Neural cell (in vitro differentiated cells): ENCODE measurements around the gene IKZF4. TPM values are rescaled to one million over a fixed set of nuclear protein-coding genes. Genes with fewer than 3 reads are reported as not detected.
"Not testable (repeated sequence)": the region's sequence is repeated elsewhere in the genome, so short reads cannot be mapped to it uniquely, and the experiment has no call there.

Experiments used
- H2AFZ ChIP-seq: fragments of 200-600, 300-800 bp; sonication (generic), shearing (Covaris generic); 2 replicates; pipeline ENCODE4 v1.6.0; 2014; ENCODE audit warnings: low read depth, mild to moderate bottlenecking, antibody characterized with exemption, low read length, moderate library complexity
- H3F3A ChIP-seq: fragments of 200-600 bp; shearing (Covaris generic); 2 replicates; pipeline ENCODE4 v1.6.1; 2016; ENCODE audit warnings: mild to moderate bottlenecking, moderate library complexity, mixed read lengths, antibody characterized with exemption, low read length; ENCODE audit not compliant: insufficient read depth, poor library complexity, severe bottlenecking
- H3K27ac ChIP-seq: fragments of 200-600, 300-800 bp; sonication (generic), shearing (Covaris generic); 2 replicates; pipeline ENCODE4 v1.5.1; 2014; ENCODE audit warnings: mild to moderate bottlenecking, low read length, moderate library complexity
- H3K27me3 ChIP-seq: fragments of 300-800, 200-600 bp; sonication (generic), shearing (Covaris generic); 2 replicates; pipeline ENCODE4 v1.6.0; 2014; ENCODE audit warnings: mild to moderate bottlenecking, low read depth, low read length, moderate library complexity; ENCODE audit not compliant: insufficient read depth
- H3K36me3 ChIP-seq: fragments of 300-800, 200-600 bp; sonication (generic), shearing (Covaris generic); 2 replicates; pipeline ENCODE4 v1.5.1; 2014; ENCODE audit warnings: mild to moderate bottlenecking, antibody characterized with exemption, low read length, moderate library complexity; ENCODE audit not compliant: insufficient read depth
- H3K4me2 ChIP-seq: fragments of 300-800, 200-600 bp; sonication (generic), shearing (Covaris generic); 2 replicates; pipeline ENCODE4 v1.6.0; 2014; ENCODE audit warnings: mild to moderate bottlenecking, low read length
- H3K4me3 ChIP-seq: fragments of 300-800, 200-600 bp; sonication (generic), shearing (Covaris generic); 2 replicates; pipeline ENCODE4 v1.5.1; 2014; ENCODE audit warnings: mild to moderate bottlenecking, low read length, moderate library complexity
- H3K79me2 ChIP-seq: fragments of 200-600 bp; shearing (Covaris generic); replicated peaks from 2 replicates; pipeline ENCODE4 v1.6.0; 2014; ENCODE audit warnings: mild to moderate bottlenecking, low read length, moderate library complexity; ENCODE audit not compliant: insufficient read depth
- H3K9ac ChIP-seq: fragments of 300-800, 200-600 bp; sonication (generic), shearing (Covaris generic); 2 replicates; pipeline ENCODE4 v1.6.1; 2016; ENCODE audit warnings: mild to moderate bottlenecking, low read length, mixed read lengths
- H3K9me2 ChIP-seq: fragments of 200-600 bp; shearing (Covaris generic); 2 replicates; pipeline ENCODE4 v1.6.1; 2016; ENCODE audit warnings: mild to moderate bottlenecking, low read length, mixed read lengths; ENCODE audit not compliant: insufficient read depth
- H3K9me3 ChIP-seq: fragments of 200-600, 300-800 bp; sonication (generic), shearing (Covaris generic); 2 replicates; pipeline ENCODE4 v1.6.1; 2016; ENCODE audit warnings: mild to moderate bottlenecking, mixed run types, low read length, moderate library complexity, mixed read lengths
- H4K20me1 ChIP-seq: fragments of 200-600 bp; shearing (Covaris generic); 2 replicates; pipeline ENCODE4 v1.6.1; 2016; ENCODE audit warnings: mild to moderate bottlenecking, mixed run types; ENCODE audit not compliant: insufficient read depth
- CTCF ChIP-seq: fragments of 450-650 bp; IDR thresholded peaks from 2 replicates; pipeline ENCODE4 v1.5.1; 2014; ENCODE audit warnings: antibody characterized with exemption, mild to moderate bottlenecking, moderate library complexity; ENCODE audit not compliant: poor library complexity, severe bottlenecking
- EP300 ChIP-seq: fragments of 450-650 bp; conservative IDR thresholded peaks from 2 replicates; pipeline ENCODE4 v1.6.1; 2014; ENCODE audit warnings: antibody characterized with exemption, mild to moderate bottlenecking, moderate library complexity; ENCODE audit not compliant: poor library complexity, severe bottlenecking
- EZH2 ChIP-seq: fragments of 200-600, 300-800 bp; shearing (Covaris generic), sonication (generic); IDR thresholded peaks from 2 replicates; pipeline ENCODE4 v1.6.1; 2014; ENCODE audit warnings: antibody characterized with exemption, low read length, borderline replicate concordance, mild to moderate bottlenecking; ENCODE audit not compliant: insufficient read depth, poor library complexity, severe bottlenecking
- MXI1 ChIP-seq: fragments of 450-650 bp; conservative IDR thresholded peaks from 2 replicates; pipeline ENCODE4 v1.6.1; 2014; ENCODE audit warnings: antibody characterized with exemption, mild to moderate bottlenecking; ENCODE audit not compliant: poor library complexity, severe bottlenecking
- POLR2AphosphoS5 ChIP-seq: IDR thresholded peaks from 2 replicates; pipeline ENCODE4 v1.6.1; 2012
- RAD21 ChIP-seq: fragments of 450-650 bp; conservative IDR thresholded peaks from 2 replicates; pipeline ENCODE4 v1.6.1; 2014; ENCODE audit warnings: antibody characterized with exemption, mild to moderate bottlenecking, moderate library complexity
- REST ChIP-seq: IDR thresholded peaks from 2 replicates; pipeline ENCODE4 v1.6.1; 2012; ENCODE audit warnings: borderline replicate concordance
- SMC3 ChIP-seq: fragments of 450-650 bp; conservative IDR thresholded peaks from 2 replicates; pipeline ENCODE4 v1.6.1; 2014; ENCODE audit warnings: antibody characterized with exemption, mild to moderate bottlenecking, moderate library complexity; ENCODE audit not compliant: poor library complexity
- TAF1 ChIP-seq: IDR thresholded peaks from 2 replicates; pipeline ENCODE4 v1.6.1; 2012; ENCODE audit warnings: low read depth
- polyA plus RNA-seq: library from polyadenylated mRNA; depleted of rRNA; stranded (reverse); fragments of >200 nt; gene quantifications from 2 replicates; pipeline ENCODE4 v1.2.3, GENCODE V29; 2014

IKZF4 gene
- polyA plus RNA-seq, 1 donor from 2014 or later: 4.8 TPM

DNA sequence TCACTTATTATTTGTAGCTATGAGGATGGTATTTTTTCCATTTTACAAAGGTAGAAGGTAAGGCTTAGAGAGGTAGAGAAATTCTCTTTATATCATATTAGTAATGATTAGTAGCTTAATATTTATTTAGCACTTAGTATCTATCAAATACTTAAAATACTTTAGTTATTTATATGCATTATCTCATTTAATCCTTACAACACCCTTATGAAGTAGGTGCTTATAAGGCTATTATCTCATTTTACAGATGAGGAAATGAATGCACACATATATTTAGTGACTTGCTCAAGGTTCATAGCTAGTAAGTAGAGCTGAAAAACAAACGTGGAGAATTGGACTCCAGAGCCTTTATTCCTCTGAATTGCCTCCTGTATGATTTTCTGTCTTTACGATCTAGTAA lies 36.0 kb upstream of the IKZF4 start:
- no peaks in the 10 kb centered on the region for H4K20me1 ChIP-seq
- TF ChIP-seq SMC3 (no peak), EZH2 (no peak), EP300 (no peak), REST (no peak), MXI1 (no peak), CTCF (no peak), POLR2AphosphoS5 (no peak), RAD21 (no peak), TAF1 (no peak)
- no peaks in the 10 kb centered on the region for H3K36me3 ChIP-seq
- H3K9ac ChIP-seq: no peak overlapping the region
- H3K9me3 ChIP-seq: no peaks in the 10 kb centered on the region
- H3K4me3 ChIP-seq: no peak overlapping the region
- no peaks in the 10 kb centered on the region for H3K27me3 ChIP-seq
- no peaks in the 10 kb centered on the region for H3F3A ChIP-seq
- H3K4me2 ChIP-seq: no peak overlapping the region
- no peaks in the 10 kb centered on the region for H3K9me2 ChIP-seq
- peaks cover 10% of the 10 kb centered on the region for H3K79me2 ChIP-seq
- H2AFZ ChIP-seq: no peak overlapping the region
- H3K27ac ChIP-seq: no peak overlapping the region

- Histone ChIP-seq H3K4me3 (no peak overlapping the region), H3F3A (no peaks in the 10 kb centered on the region), H3K9me3 (no peaks in the 10 kb centered on the region), H3K9me2 (no peaks in the 10 kb centered on the region), H3K36me3 (no peaks in the 10 kb centered on the region), H3K4me2 (no peak overlapping the region), H3K9ac (no peak overlapping the region), H3K27ac (no peak overlapping the region), H4K20me1 (no peaks in the 10 kb centered on the region), H3K79me2 (peaks cover 10% of the 10 kb centered on the region), H3K27me3 (no peaks in the 10 kb centered on the region), H2AFZ (no peak overlapping the region)
- TF ChIP-seq EP300 (no peak), REST (no peak), MXI1 (no peak), SMC3 (no peak), EZH2 (no peak), RAD21 (no peak), TAF1 (no peak), POLR2AphosphoS5 (no peak), CTCF (no peak)
Observed at GRCh38 chr12:55985341-55985740, 35.5 kb upstream of the IKZF4 start.

GRCh38 chr12:55985976-55986375 lies 34.9 kb upstream of the IKZF4 start:
- H3K79me2 ChIP-seq, H3K4me2 ChIP-seq, H3K27ac ChIP-seq: not testable (repeated sequence)

More at GRCh38 chr12:55985976-55986375, 34.9 kb upstream of the IKZF4 start:
- H4K20me1 ChIP-seq, H2AFZ ChIP-seq, H3K9me2 ChIP-seq, H3K9me3 ChIP-seq, H3K27me3 ChIP-seq, H3K9ac ChIP-seq, H3K36me3 ChIP-seq, H3K4me3 ChIP-seq, H3F3A ChIP-seq: not testable (repeated sequence)
